K562 (cell line): Measurements from ENCODE around the gene PIK3C2B. TPM values are rescaled to one million over a fixed set of nuclear protein-coding genes. Genes with fewer than 3 reads are reported as not detected.

Experiments used
- ETV1 ChIP-seq: fragments of 450-650 bp; conservative IDR thresholded peaks from 2 replicates; pipeline ENCODE4 v1.6.1; 2016; ENCODE audit warnings: missing genetic modification characterization, control low read depth, low read depth, missing compliant biosample characterization
- MTA1 ChIP-seq: fragments of 450-650 bp; IDR thresholded peaks from 2 replicates; pipeline ENCODE4 v1.6.1; 2017; ENCODE audit warnings: borderline replicate concordance
- POLR2G ChIP-seq: fragments of 200-400 bp; formaldehyde crosslinking; IDR thresholded peaks from 2 replicates; pipeline ENCODE4 v1.6.1; 2017; ENCODE audit warnings: low read depth, mild to moderate bottlenecking, antibody characterized with exemption, low read length, moderate library complexity
- POLR2H ChIP-seq: IDR thresholded peaks from 2 replicates; pipeline ENCODE4 v1.6.1; 2016; ENCODE audit warnings: missing genetic modification characterization, low read depth, mild to moderate bottlenecking, control low read depth, missing compliant biosample characterization, moderate library complexity
- SRSF1 ChIP-seq: fragments of 200-400 bp; formaldehyde crosslinking; IDR thresholded peaks from 2 replicates; pipeline ENCODE4 v1.6.1; 2017; ENCODE audit warnings: mild to moderate bottlenecking, low read depth, low read length, moderate library complexity
- YY1 ChIP-seq, 3 experiments: IDR thresholded peaks; 2 replicates each; pipeline ENCODE4 v1.6.1; 2011; ENCODE audit warnings: low read length in 2 of 3, mild to moderate bottlenecking in 2 of 3, moderate library complexity in 2 of 3, borderline replicate concordance in 1 of 3, control low read depth in 1 of 3, low read depth in 1 of 3; ENCODE audit not compliant: insufficient read depth in 3 of 3, insufficient replicate concordance in 2 of 3, control insufficient read depth in 1 of 3, insufficient read length in 1 of 3; ENCODE audit errors: extremely low read depth in 1 of 3
- polyA plus RNA-seq, 8 experiments: library from polyadenylated mRNA; depleted of rRNA in 4 of 8; stranded (reverse) in 5 of 8; unstranded in 3 of 8; fragments of >200 nt; fragmentation: Nextera tagmentation in 2 of 8; fragmentation: Illumina TruSeq in 1 of 8; extraction: Ambion mirVana in 2 of 8; extraction: Trizol in 1 of 8; gene quantifications; 2 replicates each; pipeline versions ENCODE4 v1.2.1 to v1.2.3, GENCODE V29; 2011 to 2014; ENCODE audit warnings: inconsistent platforms in 1 of 8, missing spikeins in 1 of 8
- total RNA-seq, 7 experiments: library from RNA; depleted of rRNA in 6 of 7; stranded (reverse); fragments of >200 nt in 6 of 7; fragmentation: Illumina TruSeq in 2 of 7; extraction: Trizol in 2 of 7; gene quantifications; 2 replicates each; pipeline versions ENCODE4 v1.2.1 to v1.2.3, GENCODE V29; 2011 to 2021; ENCODE audit warnings: low replicate concordance in 1 of 7
- TF ChIP-seq, protein P1 (sequence below): fragments of 450-650 bp; IDR thresholded peaks from 2 replicates; pipeline ENCODE4 v1.7.1; 2018; ENCODE audit warnings: mild to moderate bottlenecking, low read depth; ENCODE audit not compliant: partially characterized antibody
- TF ChIP-seq, protein P2 (sequence below): fragments of 150-350 bp; IDR thresholded peaks from 2 replicates; pipeline ENCODE4 v1.6.1; 2014; ENCODE audit warnings: low read depth, mild to moderate bottlenecking, low read length, borderline replicate concordance
- TF ChIP-seq, protein P3 (sequence below), 2 experiments: fragments of 200-800 bp in 1 of 2; sonication (Bioruptor generic) in 1 of 2; sonication (generic) in 1 of 2; formaldehyde crosslinking in 1 of 2; IDR thresholded peaks in 1 of 2; conservative IDR thresholded peaks in 1 of 2; 2 replicates each; pipeline versions ENCODE4 v1.5.0 to v1.6.1; 2016 to 2020; ENCODE audit warnings: missing compliant biosample characterization in 1 of 2, missing genetic modification characterization in 1 of 2, missing genetic modification reagents in 1 of 2
- TF ChIP-seq, protein P4 (sequence below): sonication (generic); formaldehyde crosslinking; IDR thresholded peaks from 2 replicates; pipeline ENCODE4 v1.8.0; 2022; ENCODE audit warnings: missing genetic modification reagents, mild to moderate bottlenecking, moderate library complexity, borderline replicate concordance

Gene PIK3C2B
- total and polyA plus RNA-seq, 9 of the 15 experiments (the other 6 are each of a cell fraction or from before 2014, with no cell fraction given): 0.10 to 2.9 (median 0.72) TPM

DNA sequence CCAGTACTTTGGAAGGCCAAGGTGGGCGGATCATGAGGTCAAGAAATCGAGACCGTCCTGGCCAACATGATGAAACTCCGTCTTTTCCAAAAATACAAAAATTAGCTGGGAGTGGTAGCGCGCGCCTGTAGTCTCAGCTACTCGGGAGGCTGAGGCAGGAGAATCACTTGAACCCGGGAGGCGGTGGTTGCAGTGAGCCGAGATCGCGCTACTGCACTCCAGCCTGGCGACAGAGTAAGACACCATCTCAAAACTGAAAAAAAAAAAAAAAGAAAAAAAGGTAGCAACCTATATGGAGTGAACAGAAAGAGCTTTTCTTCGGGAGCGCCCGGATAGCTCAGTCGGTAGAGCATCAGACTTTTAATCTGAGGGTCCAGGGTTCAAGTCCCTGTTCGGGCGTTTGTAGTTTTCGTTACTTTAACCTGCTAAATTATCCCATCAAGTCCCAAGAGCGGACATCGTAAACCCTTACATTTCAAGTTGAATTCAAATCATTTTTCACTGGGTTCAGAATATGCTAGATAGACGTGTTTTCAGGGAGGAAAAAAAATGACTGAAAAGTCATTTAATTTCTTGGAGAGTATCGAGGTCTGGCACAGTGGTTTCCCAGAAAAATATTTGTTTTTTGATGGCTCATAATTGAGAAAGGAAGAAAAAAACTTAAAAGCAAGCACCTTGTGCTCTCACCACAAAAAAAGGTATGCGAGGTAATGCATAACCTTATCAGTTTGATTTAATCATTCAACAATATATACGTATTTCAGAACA is 11.8 kb upstream of the PIK3C2B start (continued):
- TF ChIP-seq, protein P1, sequence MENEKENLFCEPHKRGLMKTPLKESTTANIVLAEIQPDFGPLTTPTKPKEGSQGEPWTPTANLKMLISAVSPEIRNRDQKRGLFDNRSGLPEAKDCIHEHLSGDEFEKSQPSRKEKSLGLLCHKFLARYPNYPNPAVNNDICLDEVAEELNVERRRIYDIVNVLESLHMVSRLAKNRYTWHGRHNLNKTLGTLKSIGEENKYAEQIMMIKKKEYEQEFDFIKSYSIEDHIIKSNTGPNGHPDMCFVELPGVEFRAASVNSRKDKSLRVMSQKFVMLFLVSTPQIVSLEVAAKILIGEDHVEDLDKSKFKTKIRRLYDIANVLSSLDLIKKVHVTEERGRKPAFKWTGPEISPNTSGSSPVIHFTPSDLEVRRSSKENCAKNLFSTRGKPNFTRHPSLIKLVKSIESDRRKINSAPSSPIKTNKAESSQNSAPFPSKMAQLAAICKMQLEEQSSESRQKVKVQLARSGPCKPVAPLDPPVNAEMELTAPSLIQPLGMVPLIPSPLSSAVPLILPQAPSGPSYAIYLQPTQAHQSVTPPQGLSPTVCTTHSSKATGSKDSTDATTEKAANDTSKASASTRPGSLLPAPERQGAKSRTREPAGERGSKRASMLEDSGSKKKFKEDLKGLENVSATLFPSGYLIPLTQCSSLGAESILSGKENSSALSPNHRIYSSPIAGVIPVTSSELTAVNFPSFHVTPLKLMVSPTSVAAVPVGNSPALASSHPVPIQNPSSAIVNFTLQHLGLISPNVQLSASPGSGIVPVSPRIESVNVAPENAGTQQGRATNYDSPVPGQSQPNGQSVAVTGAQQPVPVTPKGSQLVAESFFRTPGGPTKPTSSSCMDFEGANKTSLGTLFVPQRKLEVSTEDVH: no peak
- TF ChIP-seq, protein P2, sequence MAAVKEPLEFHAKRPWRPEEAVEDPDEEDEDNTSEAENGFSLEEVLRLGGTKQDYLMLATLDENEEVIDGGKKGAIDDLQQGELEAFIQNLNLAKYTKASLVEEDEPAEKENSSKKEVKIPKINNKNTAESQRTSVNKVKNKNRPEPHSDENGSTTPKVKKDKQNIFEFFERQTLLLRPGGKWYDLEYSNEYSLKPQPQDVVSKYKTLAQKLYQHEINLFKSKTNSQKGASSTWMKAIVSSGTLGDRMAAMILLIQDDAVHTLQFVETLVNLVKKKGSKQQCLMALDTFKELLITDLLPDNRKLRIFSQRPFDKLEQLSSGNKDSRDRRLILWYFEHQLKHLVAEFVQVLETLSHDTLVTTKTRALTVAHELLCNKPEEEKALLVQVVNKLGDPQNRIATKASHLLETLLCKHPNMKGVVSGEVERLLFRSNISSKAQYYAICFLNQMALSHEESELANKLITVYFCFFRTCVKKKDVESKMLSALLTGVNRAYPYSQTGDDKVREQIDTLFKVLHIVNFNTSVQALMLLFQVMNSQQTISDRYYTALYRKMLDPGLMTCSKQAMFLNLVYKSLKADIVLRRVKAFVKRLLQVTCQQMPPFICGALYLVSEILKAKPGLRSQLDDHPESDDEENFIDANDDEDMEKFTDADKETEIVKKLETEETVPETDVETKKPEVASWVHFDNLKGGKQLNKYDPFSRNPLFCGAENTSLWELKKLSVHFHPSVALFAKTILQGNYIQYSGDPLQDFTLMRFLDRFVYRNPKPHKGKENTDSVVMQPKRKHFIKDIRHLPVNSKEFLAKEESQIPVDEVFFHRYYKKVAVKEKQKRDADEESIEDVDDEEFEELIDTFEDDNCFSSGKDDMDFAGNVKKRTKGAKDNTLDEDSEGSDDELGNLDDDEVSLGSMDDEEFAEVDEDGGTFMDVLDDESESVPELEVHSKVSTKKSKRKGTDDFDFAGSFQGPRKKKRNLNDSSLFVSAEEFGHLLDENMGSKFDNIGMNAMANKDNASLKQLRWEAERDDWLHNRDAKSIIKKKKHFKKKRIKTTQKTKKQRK: no peak
- peak in 1 of 3 experiments; percentile 36 for TF ChIP-seq YY1 (IDR thresholded peaks at IDR 0.05; ENCODE audit: borderline replicate concordance in 1 of 3, control insufficient read depth in 1 of 3, extremely low read depth in 1 of 3, insufficient read depth in 3 of 3, insufficient read length in 1 of 3, insufficient replicate concordance in 2 of 3, low read depth in 1 of 3, low read length in 2 of 3)
- TF ChIP-seq, protein P3, sequence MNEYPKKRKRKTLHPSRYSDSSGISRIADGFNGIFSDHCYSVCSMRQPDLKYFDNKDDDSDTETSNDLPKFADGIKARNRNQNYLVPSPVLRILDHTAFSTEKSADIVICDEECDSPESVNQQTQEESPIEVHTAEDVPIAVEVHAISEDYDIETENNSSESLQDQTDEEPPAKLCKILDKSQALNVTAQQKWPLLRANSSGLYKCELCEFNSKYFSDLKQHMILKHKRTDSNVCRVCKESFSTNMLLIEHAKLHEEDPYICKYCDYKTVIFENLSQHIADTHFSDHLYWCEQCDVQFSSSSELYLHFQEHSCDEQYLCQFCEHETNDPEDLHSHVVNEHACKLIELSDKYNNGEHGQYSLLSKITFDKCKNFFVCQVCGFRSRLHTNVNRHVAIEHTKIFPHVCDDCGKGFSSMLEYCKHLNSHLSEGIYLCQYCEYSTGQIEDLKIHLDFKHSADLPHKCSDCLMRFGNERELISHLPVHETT (CRISPR knock-in tag; conservative IDR thresholded peaks at IDR 0.05 in 1 of 2, IDR thresholded peaks at IDR 0.05 in 1 of 2): peak in 1 of 2 experiments; percentile 71; a peak in 1 of 4 replicates
- TF ChIP-seq MTA1: peak; percentile 62
- peak; percentile 100 for TF ChIP-seq POLR2H (tag)
- TF ChIP-seq SRSF1: no peak
- TF ChIP-seq, protein P4, sequence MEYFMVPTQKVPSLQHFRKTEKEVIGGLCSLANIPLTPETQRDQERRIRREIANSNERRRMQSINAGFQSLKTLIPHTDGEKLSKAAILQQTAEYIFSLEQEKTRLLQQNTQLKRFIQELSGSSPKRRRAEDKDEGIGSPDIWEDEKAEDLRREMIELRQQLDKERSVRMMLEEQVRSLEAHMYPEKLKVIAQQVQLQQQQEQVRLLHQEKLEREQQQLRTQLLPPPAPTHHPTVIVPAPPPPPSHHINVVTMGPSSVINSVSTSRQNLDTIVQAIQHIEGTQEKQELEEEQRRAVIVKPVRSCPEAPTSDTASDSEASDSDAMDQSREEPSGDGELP: peak; percentile 62
- TF ChIP-seq POLR2G: peak; percentile 38; the same call in 1 of the 2 replicates
- no peak for TF ChIP-seq ETV1 (tag)
